ENCODE results near the gene QSOX2. TPM values are rescaled to one million over a fixed set of nuclear protein-coding genes. Genes with fewer than 3 reads are reported as not detected.

Gene QSOX2
- total RNA-seq, 2 donors from 2014 or later = 7.2 to 13.5 TPM

DNA sequence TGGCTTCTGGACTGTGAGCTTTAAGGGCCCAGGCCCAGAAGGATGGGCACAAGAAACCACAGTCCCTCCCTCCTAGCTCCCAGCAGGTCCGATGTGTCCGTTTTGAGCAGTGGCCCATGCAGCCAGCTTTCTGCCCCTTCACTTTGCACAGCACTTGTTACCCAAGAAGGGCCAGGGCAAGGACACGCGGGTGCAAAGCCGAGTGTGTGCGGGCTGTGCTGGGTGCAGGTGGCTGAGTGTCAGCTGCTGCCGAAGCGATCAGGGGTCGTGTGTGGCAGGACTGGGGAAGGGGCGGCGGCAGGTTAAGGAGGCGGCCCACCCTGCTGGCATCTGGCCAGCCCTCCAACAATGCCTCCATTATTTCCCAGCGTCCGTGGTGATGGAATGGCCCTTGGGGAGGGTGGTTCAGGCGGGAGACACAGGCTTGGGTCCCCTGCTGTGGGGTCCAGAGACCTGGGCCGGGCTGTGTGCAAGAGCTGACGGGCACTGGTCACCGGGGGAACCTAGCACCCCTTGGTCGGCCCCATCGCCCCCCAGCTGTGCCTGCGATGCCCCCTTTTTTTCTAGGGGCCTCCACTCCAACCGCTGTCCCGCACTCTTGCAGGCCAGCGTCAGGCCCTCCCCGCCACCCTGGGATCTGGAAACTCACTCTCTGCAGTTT, 41.3 kb downstream of the QSOX2 start:
- Histone ChIP-seq H3K4me3 (no peak overlapping the region), H3K27ac (no peak overlapping the region), H3K9me3 (no peaks in the 10 kb centered on the region), H3K27me3 (replicated peaks; ENCODE audit: insufficient read depth) (peaks cover 20% of the 10 kb centered on the region), H3K4me1 (ENCODE audit: control insufficient read depth in 1 of 2, low read depth in 2 of 2) (no peaks in the 10 kb centered on the region), H3K36me3 (no peaks in the 10 kb centered on the region)
- DNase-seq (ENCODE audit: low spot score) (no peak), ATAC-seq (ENCODE audit: insufficient number of reproducible peaks, low FRiP score, low read depth) (no peak)
- TF ChIP-seq, protein P1, sequence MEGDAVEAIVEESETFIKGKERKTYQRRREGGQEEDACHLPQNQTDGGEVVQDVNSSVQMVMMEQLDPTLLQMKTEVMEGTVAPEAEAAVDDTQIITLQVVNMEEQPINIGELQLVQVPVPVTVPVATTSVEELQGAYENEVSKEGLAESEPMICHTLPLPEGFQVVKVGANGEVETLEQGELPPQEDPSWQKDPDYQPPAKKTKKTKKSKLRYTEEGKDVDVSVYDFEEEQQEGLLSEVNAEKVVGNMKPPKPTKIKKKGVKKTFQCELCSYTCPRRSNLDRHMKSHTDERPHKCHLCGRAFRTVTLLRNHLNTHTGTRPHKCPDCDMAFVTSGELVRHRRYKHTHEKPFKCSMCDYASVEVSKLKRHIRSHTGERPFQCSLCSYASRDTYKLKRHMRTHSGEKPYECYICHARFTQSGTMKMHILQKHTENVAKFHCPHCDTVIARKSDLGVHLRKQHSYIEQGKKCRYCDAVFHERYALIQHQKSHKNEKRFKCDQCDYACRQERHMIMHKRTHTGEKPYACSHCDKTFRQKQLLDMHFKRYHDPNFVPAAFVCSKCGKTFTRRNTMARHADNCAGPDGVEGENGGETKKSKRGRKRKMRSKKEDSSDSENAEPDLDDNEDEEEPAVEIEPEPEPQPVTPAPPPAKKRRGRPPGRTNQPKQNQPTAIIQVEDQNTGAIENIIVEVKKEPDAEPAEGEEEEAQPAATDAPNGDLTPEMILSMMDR (IDR thresholded peaks at IDR 0.05) = no peak

DNA sequence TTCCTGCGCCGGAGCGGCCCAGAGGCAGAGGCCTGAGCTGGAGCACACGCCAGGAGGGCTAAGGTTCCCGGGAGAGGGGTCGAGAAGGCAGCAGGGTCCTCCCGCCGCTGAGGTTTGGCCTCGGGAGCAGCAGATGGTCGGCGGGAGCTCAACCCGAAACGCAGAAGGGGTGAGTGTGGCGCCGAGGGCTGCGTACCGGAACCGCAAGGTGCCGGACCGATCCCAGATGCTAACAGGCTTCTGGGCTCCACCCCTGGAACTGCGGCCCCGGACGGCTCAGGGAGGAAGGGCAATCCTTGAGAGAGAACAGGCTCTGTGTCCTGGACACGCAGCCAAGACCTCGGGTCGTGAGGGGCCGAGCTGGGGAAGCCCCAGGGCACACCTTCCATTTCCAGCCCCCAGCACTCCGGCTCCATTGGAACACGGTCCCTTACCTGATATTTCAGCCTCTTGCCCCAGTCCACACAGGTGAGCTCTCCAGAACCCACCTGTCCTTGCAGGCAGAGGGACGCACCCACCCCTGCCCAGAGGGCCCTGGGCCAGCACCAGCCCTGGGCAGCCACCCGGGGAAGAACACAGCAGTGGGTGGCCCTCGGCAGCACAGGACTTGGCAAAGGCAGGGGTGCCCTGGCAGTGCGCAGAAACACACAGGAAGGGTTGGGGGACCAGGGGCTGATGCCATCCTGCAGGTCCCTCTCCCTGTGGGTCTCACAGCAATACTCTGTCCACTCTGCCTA, 42.0 kb downstream of the QSOX2 start:
- DNase-seq (ENCODE audit: low spot score) = no peak
- TF ChIP-seq, protein P1 (IDR thresholded peaks at IDR 0.05) = no peak
- Histone ChIP-seq H3K4me3 (no peak overlapping the region), H3K27ac (no peak overlapping the region), H3K36me3 (no peaks in the 10 kb centered on the region), H3K27me3 (replicated peaks; ENCODE audit: insufficient read depth) (peaks cover 20% of the 10 kb centered on the region), H3K4me1 (ENCODE audit: control insufficient read depth in 1 of 2, low read depth in 2 of 2) (no peaks in the 10 kb centered on the region), H3K9me3 (no peaks in the 10 kb centered on the region)
- no peak for ATAC-seq (ENCODE audit: insufficient number of reproducible peaks, low FRiP score, low read depth)

DNA sequence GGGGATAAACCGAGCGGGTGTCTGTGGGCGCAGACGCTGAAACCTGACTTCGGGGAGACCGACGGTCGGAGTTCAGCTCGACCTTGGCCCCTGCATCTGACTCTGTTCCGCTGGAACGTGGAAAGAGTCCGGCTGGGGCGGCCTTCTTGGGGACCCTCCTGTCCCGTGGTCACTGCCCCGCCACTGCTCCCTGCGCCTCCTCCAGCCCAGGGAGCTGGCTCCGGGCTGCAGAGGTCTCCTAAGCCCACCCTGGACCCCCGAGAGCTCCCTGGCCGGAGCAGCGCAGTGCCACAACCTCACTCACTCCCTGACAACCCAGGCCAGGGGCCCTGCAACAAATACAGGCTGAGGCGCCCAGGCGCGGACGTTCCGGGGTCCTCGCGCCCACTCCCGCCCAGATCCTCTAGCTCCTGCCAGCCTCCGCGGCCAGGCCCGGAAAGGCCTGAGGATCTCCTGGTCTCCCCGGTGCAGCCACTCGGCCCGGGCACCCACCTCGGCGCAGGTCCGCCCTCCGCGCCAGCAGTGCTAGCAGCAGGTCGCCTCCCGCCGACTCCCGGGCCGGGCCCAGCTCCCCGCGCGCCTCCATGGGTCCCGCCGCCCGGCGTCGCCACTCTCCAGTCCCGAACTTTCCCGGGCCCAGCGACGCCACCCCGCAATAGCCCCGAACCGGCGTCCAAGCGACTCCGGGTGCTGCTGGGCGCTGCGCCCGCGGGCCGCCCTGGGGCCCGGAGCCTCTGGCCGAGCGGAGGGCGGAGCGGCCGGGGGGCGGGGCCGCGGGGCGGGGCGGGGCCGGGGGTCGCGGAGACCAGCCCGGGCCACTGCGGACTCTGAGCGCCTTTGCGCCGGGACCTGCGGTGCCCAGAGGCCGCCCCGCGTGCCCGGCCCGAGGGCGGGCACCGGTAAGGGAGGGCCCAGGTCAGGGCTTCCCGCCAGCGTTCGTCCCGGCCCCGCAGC, 42.9 kb downstream of the QSOX2 start:
- ATAC-seq (ENCODE audit: insufficient number of reproducible peaks, low FRiP score, low read depth) (no peak), DNase-seq (ENCODE audit: low spot score) (no peak)
- no peak overlapping the region for H3K27ac ChIP-seq
- no peaks in the 10 kb centered on the region for H3K4me1 ChIP-seq (ENCODE audit: control insufficient read depth in 1 of 2, low read depth in 2 of 2)
- H3K36me3 ChIP-seq = no peaks in the 10 kb centered on the region
- H3K27me3 ChIP-seq (replicated peaks; ENCODE audit: insufficient read depth) = peaks cover 20% of the 10 kb centered on the region
- H3K9me3 ChIP-seq = no peaks in the 10 kb centered on the region
- TF ChIP-seq, protein P1 (IDR thresholded peaks at IDR 0.05) = no peak
- no peak overlapping the region for H3K4me3 ChIP-seq

DNA sequence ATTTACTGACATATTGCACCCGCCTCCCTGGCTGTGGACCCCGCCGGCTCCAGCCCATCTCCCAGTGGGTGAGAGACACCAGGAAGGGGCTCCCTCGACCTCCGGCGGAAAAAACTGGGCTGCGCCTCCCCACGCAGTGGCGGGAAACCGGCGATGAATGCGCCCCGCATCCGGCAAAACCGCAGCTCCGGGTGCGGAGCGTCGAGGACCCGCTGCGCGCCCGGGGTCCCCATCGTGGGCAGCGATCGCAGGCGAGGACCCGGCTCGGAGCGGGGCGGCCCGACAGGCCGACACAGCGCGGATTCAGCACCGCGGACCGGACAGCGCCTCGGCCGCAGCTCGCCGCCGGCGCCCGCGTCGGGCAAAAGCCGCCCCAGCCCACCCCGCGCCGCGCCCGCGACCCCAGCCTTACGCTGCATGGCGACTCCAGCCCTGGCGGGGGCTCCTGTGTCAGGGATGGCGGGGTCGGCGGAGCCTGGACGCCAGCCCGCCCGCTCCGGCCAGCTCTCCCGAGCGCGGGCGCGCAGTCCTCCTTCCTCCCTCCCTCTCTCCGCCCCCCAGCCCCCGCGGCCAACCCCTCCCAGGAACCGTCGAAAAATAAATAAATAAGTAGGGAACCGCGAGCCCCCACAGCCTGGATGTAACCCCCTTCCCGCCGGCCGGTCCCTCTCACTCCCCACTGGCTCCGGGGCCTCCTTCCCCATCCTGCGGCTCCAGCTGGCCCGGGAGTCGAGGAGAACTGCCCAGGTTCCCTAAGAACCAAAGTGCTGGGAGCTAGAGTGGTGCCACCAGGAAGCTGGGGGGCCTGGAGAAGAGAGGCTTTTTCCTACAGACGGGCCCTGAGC, 43.8 kb downstream of the QSOX2 start:
- Histone ChIP-seq H3K27me3 (replicated peaks; ENCODE audit: insufficient read depth) (peaks cover 26% of the 10 kb centered on the region), H3K27ac (no peak overlapping the region), H3K4me1 (ENCODE audit: control insufficient read depth in 1 of 2, low read depth in 2 of 2) (no peaks in the 10 kb centered on the region), H3K9me3 (no peaks in the 10 kb centered on the region), H3K4me3 (no peak overlapping the region), H3K36me3 (no peaks in the 10 kb centered on the region)
- DNase-seq (ENCODE audit: low spot score) (no peak), ATAC-seq (ENCODE audit: insufficient number of reproducible peaks, low FRiP score, low read depth) (no peak)
- TF ChIP-seq, protein P1 (IDR thresholded peaks at IDR 0.05) = no peak
